WTC11 (cell line): ENCODE results near the gene PREX1. TPM values are rescaled to one million over a fixed set of nuclear protein-coding genes. Genes with fewer than 3 reads are reported as not detected.

Source experiments
- ATAC-seq: fragments of 200-7000 bp; cut with Tn5 transposase; 2 replicates; pipeline ENCODE4 v1.10.0; 2021; ENCODE audit warnings: mild to moderate bottlenecking, moderate library complexity
- CTCF ChIA-PET: fragments of 300-600 bp; sonication (Branson Sonifier 250); formaldehyde crosslinking; loops from one replicate; lab custom pipeline; 2021; ENCODE audit warnings: antibody characterized with exemption; lab: Charles Lee
- POLR2A ChIA-PET: fragments of 350-600 bp; sonication (Branson Sonifier 250); formaldehyde crosslinking; loops from one replicate; lab custom pipeline; 2021; ENCODE audit warnings: antibody characterized with exemption; lab: Charles Lee
- DNase-seq: peaks from one replicate; pipeline ENCODE4 v3.0.0; 2021; ENCODE audit warnings: low spot score
- H3K27ac Mint-ChIP-seq: 2 replicates; pipeline ENCODE4 v1.8.0; 2021; ENCODE audit warnings: mixed read lengths
- H3K27me3 Mint-ChIP-seq: 2 replicates; pipeline ENCODE4 v1.8.0; 2021; ENCODE audit warnings: low read depth, mild to moderate bottlenecking, moderate library complexity, mixed read lengths
- H3K36me3 Mint-ChIP-seq: 2 replicates; pipeline ENCODE4 v1.8.0; 2021; ENCODE audit warnings: mixed read lengths
- H3K4me1 Mint-ChIP-seq: 2 replicates; pipeline ENCODE4 v1.8.0; 2022; ENCODE audit warnings: mixed read lengths
- H3K4me3 Mint-ChIP-seq: 2 replicates; pipeline ENCODE4 v1.8.0; 2021; ENCODE audit warnings: mild to moderate bottlenecking, moderate library complexity, mixed read lengths
- H3K9me3 Mint-ChIP-seq: 2 replicates; pipeline ENCODE4 v1.8.0; 2021; ENCODE audit warnings: mixed read lengths
- ATF1 ChIP-seq: sonication (generic); formaldehyde crosslinking; IDR thresholded peaks from 2 replicates; pipeline ENCODE4 v1.8.1; 2023; ENCODE audit warnings: mild to moderate bottlenecking, moderate library complexity, missing genetic modification reagents
- CBFB ChIP-seq: sonication (generic); formaldehyde crosslinking; IDR thresholded peaks from 2 replicates; pipeline ENCODE4 v1.8.1; 2022; ENCODE audit warnings: mild to moderate bottlenecking, low read depth, missing genetic modification reagents
- ETV6 ChIP-seq: sonication (generic); formaldehyde crosslinking; IDR thresholded peaks from 2 replicates; pipeline ENCODE4 v1.8.1; 2022; ENCODE audit warnings: mild to moderate bottlenecking, missing genetic modification reagents
- KAT7 ChIP-seq: sonication (generic); formaldehyde crosslinking; IDR thresholded peaks from 2 replicates; pipeline ENCODE4 v1.8.1; 2023; ENCODE audit warnings: missing genetic modification reagents, mild to moderate bottlenecking, borderline replicate concordance
- MAX ChIP-seq: sonication (generic); formaldehyde crosslinking; IDR thresholded peaks from 2 replicates; pipeline ENCODE4 v1.8.0; 2022; ENCODE audit warnings: mild to moderate bottlenecking, missing genetic modification reagents
- MXD4 ChIP-seq: fragments of 250-450 bp; sonication (Bioruptor Pico); IDR thresholded peaks from 2 replicates; pipeline ENCODE4 v1.8.0; 2021; ENCODE audit warnings: mild to moderate bottlenecking, moderate library complexity, borderline replicate concordance
- PRRX2 ChIP-seq: fragments of 250-450 bp; sonication (Bioruptor Pico); IDR thresholded peaks from 2 replicates; pipeline ENCODE4 v1.8.0; 2021; ENCODE audit warnings: mild to moderate bottlenecking
- RORB ChIP-seq: fragments of 250-450 bp; sonication (Bioruptor Pico); IDR thresholded peaks from 2 replicates; pipeline ENCODE4 v1.9.0; 2021; ENCODE audit warnings: mild to moderate bottlenecking
- SOX15 ChIP-seq: fragments of 250-450 bp; sonication (Bioruptor Pico); IDR thresholded peaks from 2 replicates; pipeline ENCODE4 v1.9.0; 2021; ENCODE audit warnings: mild to moderate bottlenecking
- USF2 ChIP-seq: sonication (generic); formaldehyde crosslinking; IDR thresholded peaks from 2 replicates; pipeline ENCODE4 v1.8.1; 2023; ENCODE audit warnings: mild to moderate bottlenecking, missing genetic modification reagents, moderate library complexity
- ZNF219 ChIP-seq: sonication (generic); formaldehyde crosslinking; IDR thresholded peaks from 2 replicates; pipeline ENCODE4 v1.8.0; 2023; ENCODE audit warnings: missing genetic modification reagents, mild to moderate bottlenecking, borderline replicate concordance
- ZNF232 ChIP-seq: sonication (generic); formaldehyde crosslinking; IDR thresholded peaks from 2 replicates; pipeline ENCODE4 v1.8.0; 2022; ENCODE audit warnings: mild to moderate bottlenecking, missing genetic modification reagents
- total RNA-seq: library from RNA; stranded (reverse); gene quantifications from 3 replicates; pipeline ENCODE4 v1.2.3, GENCODE V29; 2021
- TF ChIP-seq, protein P1 (sequence below): sonication (generic); formaldehyde crosslinking; IDR thresholded peaks from 2 replicates; pipeline ENCODE4 v1.8.1; 2022; ENCODE audit warnings: mild to moderate bottlenecking, moderate library complexity, missing genetic modification reagents
- TF ChIP-seq, protein P2 (sequence below): sonication (generic); formaldehyde crosslinking; conservative IDR thresholded peaks from 2 replicates; pipeline ENCODE4 v1.8.1; 2022; ENCODE audit warnings: mild to moderate bottlenecking, missing genetic modification reagents
- TF ChIP-seq, protein P3 (sequence below): sonication (generic); formaldehyde crosslinking; IDR thresholded peaks from 2 replicates; pipeline ENCODE4 v1.8.1; 2023; ENCODE audit warnings: mild to moderate bottlenecking, missing genetic modification reagents, borderline replicate concordance
- TF ChIP-seq, protein P4 (sequence below): fragments of 200-600 bp; IDR thresholded peaks from 2 replicates; pipeline ENCODE4 v1.8.0; 2022; ENCODE audit warnings: antibody characterized with exemption
- TF ChIP-seq, protein P5 (sequence below): sonication (generic); formaldehyde crosslinking; IDR thresholded peaks from 2 replicates; pipeline ENCODE4 v1.8.1; 2023; ENCODE audit warnings: mild to moderate bottlenecking, missing genetic modification reagents
- TF ChIP-seq, protein P6 (sequence below): sonication (generic); formaldehyde crosslinking; IDR thresholded peaks from 2 replicates; pipeline ENCODE4 v1.8.0; 2022; ENCODE audit warnings: mild to moderate bottlenecking, missing genetic modification reagents
- TF ChIP-seq, protein P7 (sequence below): sonication (generic); formaldehyde crosslinking; IDR thresholded peaks from 2 replicates; pipeline ENCODE4 v1.8.1; 2023; ENCODE audit warnings: mild to moderate bottlenecking, missing genetic modification reagents, moderate library complexity
- TF ChIP-seq, protein P8 (sequence below): fragments of 250-450 bp; sonication (Bioruptor Pico); conservative IDR thresholded peaks from 2 replicates; pipeline ENCODE4 v1.9.0; 2021; ENCODE audit warnings: mild to moderate bottlenecking

Gene PREX1
- total RNA-seq, 1 experiment from 2014 or later: 17.3 TPM

GRCh38 chr20:48685300-48685699, 142.5 kb downstream of the PREX1 start:
- TF ChIP-seq KAT7 (CRISPR knock-in tag): no peak
- TF ChIP-seq, protein P1, sequence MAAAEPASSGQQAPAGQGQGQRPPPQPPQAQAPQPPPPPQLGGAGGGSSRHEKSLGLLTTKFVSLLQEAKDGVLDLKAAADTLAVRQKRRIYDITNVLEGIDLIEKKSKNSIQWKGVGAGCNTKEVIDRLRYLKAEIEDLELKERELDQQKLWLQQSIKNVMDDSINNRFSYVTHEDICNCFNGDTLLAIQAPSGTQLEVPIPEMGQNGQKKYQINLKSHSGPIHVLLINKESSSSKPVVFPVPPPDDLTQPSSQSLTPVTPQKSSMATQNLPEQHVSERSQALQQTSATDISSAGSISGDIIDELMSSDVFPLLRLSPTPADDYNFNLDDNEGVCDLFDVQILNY: no peak
- TF ChIP-seq SOX15: no peak
- TF ChIP-seq ETV6 (CRISPR knock-in tag): no peak
- TF ChIP-seq, protein P2, sequence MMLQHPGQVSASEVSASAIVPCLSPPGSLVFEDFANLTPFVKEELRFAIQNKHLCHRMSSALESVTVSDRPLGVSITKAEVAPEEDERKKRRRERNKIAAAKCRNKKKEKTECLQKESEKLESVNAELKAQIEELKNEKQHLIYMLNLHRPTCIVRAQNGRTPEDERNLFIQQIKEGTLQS (CRISPR knock-in tag): no peak
- TF ChIP-seq, protein P3, sequence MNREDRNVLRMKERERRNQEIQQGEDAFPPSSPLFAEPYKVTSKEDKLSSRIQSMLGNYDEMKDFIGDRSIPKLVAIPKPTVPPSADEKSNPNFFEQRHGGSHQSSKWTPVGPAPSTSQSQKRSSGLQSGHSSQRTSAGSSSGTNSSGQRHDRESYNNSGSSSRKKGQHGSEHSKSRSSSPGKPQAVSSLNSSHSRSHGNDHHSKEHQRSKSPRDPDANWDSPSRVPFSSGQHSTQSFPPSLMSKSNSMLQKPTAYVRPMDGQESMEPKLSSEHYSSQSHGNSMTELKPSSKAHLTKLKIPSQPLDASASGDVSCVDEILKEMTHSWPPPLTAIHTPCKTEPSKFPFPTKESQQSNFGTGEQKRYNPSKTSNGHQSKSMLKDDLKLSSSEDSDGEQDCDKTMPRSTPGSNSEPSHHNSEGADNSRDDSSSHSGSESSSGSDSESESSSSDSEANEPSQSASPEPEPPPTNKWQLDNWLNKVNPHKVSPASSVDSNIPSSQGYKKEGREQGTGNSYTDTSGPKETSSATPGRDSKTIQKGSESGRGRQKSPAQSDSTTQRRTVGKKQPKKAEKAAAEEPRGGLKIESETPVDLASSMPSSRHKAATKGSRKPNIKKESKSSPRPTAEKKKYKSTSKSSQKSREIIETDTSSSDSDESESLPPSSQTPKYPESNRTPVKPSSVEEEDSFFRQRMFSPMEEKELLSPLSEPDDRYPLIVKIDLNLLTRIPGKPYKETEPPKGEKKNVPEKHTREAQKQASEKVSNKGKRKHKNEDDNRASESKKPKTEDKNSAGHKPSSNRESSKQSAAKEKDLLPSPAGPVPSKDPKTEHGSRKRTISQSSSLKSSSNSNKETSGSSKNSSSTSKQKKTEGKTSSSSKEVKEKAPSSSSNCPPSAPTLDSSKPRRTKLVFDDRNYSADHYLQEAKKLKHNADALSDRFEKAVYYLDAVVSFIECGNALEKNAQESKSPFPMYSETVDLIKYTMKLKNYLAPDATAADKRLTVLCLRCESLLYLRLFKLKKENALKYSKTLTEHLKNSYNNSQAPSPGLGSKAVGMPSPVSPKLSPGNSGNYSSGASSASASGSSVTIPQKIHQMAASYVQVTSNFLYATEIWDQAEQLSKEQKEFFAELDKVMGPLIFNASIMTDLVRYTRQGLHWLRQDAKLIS (CRISPR knock-in tag): no peak
- TF ChIP-seq, protein P4, sequence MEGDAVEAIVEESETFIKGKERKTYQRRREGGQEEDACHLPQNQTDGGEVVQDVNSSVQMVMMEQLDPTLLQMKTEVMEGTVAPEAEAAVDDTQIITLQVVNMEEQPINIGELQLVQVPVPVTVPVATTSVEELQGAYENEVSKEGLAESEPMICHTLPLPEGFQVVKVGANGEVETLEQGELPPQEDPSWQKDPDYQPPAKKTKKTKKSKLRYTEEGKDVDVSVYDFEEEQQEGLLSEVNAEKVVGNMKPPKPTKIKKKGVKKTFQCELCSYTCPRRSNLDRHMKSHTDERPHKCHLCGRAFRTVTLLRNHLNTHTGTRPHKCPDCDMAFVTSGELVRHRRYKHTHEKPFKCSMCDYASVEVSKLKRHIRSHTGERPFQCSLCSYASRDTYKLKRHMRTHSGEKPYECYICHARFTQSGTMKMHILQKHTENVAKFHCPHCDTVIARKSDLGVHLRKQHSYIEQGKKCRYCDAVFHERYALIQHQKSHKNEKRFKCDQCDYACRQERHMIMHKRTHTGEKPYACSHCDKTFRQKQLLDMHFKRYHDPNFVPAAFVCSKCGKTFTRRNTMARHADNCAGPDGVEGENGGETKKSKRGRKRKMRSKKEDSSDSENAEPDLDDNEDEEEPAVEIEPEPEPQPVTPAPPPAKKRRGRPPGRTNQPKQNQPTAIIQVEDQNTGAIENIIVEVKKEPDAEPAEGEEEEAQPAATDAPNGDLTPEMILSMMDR: no peak
- TF ChIP-seq, protein P5, sequence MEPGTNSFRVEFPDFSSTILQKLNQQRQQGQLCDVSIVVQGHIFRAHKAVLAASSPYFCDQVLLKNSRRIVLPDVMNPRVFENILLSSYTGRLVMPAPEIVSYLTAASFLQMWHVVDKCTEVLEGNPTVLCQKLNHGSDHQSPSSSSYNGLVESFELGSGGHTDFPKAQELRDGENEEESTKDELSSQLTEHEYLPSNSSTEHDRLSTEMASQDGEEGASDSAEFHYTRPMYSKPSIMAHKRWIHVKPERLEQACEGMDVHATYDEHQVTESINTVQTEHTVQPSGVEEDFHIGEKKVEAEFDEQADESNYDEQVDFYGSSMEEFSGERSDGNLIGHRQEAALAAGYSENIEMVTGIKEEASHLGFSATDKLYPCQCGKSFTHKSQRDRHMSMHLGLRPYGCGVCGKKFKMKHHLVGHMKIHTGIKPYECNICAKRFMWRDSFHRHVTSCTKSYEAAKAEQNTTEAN: no peak
- TF ChIP-seq MAX: no peak
- TF ChIP-seq ZNF219 (CRISPR knock-in tag): no peak
- TF ChIP-seq, protein P6, sequence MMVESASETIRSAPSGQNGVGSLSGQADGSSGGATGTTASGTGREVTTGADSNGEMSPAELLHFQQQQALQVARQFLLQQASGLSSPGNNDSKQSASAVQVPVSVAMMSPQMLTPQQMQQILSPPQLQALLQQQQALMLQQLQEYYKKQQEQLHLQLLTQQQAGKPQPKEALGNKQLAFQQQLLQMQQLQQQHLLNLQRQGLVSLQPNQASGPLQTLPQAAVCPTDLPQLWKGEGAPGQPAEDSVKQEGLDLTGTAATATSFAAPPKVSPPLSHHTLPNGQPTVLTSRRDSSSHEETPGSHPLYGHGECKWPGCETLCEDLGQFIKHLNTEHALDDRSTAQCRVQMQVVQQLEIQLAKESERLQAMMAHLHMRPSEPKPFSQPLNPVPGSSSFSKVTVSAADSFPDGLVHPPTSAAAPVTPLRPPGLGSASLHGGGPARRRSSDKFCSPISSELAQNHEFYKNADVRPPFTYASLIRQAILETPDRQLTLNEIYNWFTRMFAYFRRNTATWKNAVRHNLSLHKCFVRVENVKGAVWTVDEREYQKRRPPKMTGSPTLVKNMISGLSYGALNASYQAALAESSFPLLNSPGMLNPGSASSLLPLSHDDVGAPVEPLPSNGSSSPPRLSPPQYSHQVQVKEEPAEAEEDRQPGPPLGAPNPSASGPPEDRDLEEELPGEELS: no peak
- TF ChIP-seq RORB: no peak
- no peak for TF ChIP-seq CBFB (CRISPR knock-in tag)
- ChIA-PET CTCF (interaction anchor here (2.1 kb wide), 1 partner anchor 13 kb away, joined by 11 read pairs; no protein-coding TSS in a partner anchor), POLR2A (no interaction called here)
- DNase-seq: no peak
- Mint-ChIP-seq H3K4me3 (no peak overlapping the region), H3K36me3 (peaks cover 5% of the 10 kb centered on the region; the same call in 1 of the 2 replicates), H3K4me1 (peaks cover 26% of the 10 kb centered on the region), H3K27me3 (no peaks in the 10 kb centered on the region), H3K9me3 (no peaks in the 10 kb centered on the region; the same call in 1 of the 2 replicates), H3K27ac (peak overlapping the region; percentile 46; the same call in 1 of the 2 replicates)
- no peak for ATAC-seq

DNA sequence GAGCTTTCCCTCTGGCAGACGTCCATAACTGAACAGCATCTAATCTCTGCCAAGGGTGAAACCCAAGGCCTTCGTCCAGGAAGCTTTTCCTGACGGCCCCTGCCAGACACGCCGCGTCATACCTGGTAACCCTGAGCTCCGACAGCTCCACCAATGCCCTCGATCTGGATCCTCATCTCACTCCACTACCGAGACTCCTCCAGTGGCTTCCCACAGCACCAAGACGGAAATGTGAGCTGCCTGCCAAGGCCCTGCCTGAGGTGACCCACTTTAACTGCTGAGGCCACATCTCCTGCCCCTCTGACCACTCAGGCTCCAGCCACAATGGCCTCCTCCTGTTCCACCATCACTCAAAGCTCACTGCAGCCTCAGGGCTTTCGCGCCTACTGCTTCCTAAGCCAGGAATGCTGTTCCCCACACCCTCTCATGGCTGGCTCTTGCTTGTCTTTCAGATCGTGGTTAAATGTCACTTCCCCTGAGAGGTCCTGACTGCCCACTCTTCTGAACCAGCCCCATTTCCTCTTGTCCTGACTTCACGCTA, 143.2 kb downstream of the PREX1 start:
- Mint-ChIP-seq H3K36me3 (peaks cover 5% of the 10 kb centered on the region; the same call in 1 of the 2 replicates), H3K9me3 (no peaks in the 10 kb centered on the region; the same call in 1 of the 2 replicates), H3K27ac (peak overlapping the region; percentile 46), H3K27me3 (no peaks in the 10 kb centered on the region), H3K4me3 (no peak overlapping the region), H3K4me1 (peaks cover 26% of the 10 kb centered on the region)
- POLR2A ChIA-PET: interaction anchor here (0.9 kb wide), 1 partner anchor 104 kb away, joined by 3 read pairs; no protein-coding TSS in a partner anchor
- ATAC-seq (no peak), DNase-seq (no peak)
- CTCF ChIA-PET: interaction anchor here (2.1 to 3.4 kb wide), 3 partner anchors 14 to 220 kb away, joined by 10 to 32 read pairs (median 11); no protein-coding TSS in a partner anchor
- TF ChIP-seq USF2 (CRISPR knock-in tag) (no peak), PRRX2 (CRISPR knock-in tag) (no peak), MXD4 (CRISPR knock-in tag) (no peak), ZNF232 (CRISPR knock-in tag) (no peak), ATF1 (CRISPR knock-in tag) (no peak)
- TF ChIP-seq, protein P7, sequence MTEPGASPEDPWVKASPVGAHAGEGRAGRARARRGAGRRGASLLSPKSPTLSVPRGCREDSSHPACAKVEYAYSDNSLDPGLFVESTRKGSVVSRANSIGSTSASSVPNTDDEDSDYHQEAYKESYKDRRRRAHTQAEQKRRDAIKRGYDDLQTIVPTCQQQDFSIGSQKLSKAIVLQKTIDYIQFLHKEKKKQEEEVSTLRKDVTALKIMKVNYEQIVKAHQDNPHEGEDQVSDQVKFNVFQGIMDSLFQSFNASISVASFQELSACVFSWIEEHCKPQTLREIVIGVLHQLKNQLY (CRISPR knock-in tag): no peak
- TF ChIP-seq, protein P8, sequence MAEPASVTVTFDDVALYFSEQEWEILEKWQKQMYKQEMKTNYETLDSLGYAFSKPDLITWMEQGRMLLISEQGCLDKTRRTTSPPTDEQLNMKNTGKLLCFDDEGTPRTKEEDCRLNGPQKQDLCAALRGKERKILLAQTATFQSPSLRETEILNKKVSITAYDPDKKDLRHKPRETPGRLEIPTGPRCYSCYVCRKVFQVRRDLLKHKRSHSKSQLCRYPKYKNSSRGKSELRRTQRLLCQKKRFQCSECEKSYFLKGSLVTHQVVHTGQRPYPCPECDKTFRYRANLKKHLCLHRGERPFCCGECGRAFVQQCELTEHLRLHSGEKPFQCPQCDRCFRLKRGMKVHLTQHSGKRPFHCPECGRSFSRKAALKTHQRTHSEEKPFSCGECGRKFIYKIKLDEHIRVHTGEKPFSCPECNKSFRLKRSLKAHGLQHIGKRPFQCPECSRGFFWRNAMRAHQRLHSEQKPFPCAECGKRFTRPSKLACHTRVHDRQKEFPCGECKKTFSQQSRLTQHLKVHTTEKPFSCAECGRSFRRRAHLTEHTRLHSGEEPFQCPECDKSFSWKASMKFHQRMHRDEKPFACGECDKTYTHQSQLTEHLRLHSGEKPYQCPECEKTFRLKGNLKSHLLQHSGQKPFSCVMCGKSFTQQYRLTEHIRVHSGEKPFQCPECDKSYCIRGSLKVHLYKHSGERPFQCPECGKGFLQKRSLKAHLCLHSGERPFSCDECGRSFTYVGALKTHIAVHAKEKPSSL (CRISPR knock-in tag): no peak
